Psoas muscle (tissue), 8 donors: ENCODE measurements around the gene PDCD11. TPM values are rescaled to one million over a fixed set of nuclear protein-coding genes. Genes with fewer than 3 reads are reported as not detected.

Source experiments
- ATAC-seq, 4 donors: fragments of 200-7000 bp; cut with Tn5 transposase; one replicate each; pipeline ENCODE4 v1.9.1; 2020; ENCODE audit warnings: moderate library complexity in 3 of 4, mild to moderate bottlenecking in 2 of 4
- DNase-seq, 2 donors: peaks; one replicate each; pipeline ENCODE4 v3.0.0-alpha.2; 2020
- H3K27ac ChIP-seq: fragments of 200-600 bp; one replicate; pipeline ENCODE4 v1.8.0; 2022
- H3K27me3 ChIP-seq, 3 donors: fragments of 200-600 bp in 1 of 3; one replicate each; pipeline versions ENCODE4 v1.6.1 to v1.8.0; 2013 to 2022; ENCODE audit warnings: low read length in 2 of 3, mild to moderate bottlenecking in 2 of 3, moderate library complexity in 1 of 3; ENCODE audit not compliant: insufficient read depth in 3 of 3
- H3K36me3 ChIP-seq, 2 donors: fragments of 200-600 bp in 1 of 2; one replicate each; pipeline versions ENCODE4 v1.6.1 to v1.8.0; 2013 to 2022; ENCODE audit warnings: low read depth in 1 of 2, mild to moderate bottlenecking in 1 of 2, moderate library complexity in 1 of 2; ENCODE audit not compliant: insufficient read depth in 1 of 2
- H3K4me1 ChIP-seq: fragments of 200-600 bp; one replicate; pipeline ENCODE4 v1.8.0; 2022
- H3K4me3 ChIP-seq: fragments of 200-600 bp; one replicate; pipeline ENCODE4 v1.8.0; 2022; ENCODE audit warnings: mild to moderate bottlenecking
- H3K9me3 ChIP-seq: fragments of 200-600 bp; one replicate; pipeline ENCODE4 v1.8.0; 2022
- WGBS, 3 donors: extraction: QIAGEN DNeasy Blood & Tissue Kit; methylation state at CpG; one replicate each; pipeline versions ENCODE4 v1.1.6 to v1.1.7; 2013; 5-methylcytosine and 5-hydroxymethylcytosine counted together
- intact Hi-C, 2 donors: fragments of 100-400 bp; cut with DNase I; formaldehyde crosslinking; loops; one replicate each; pipeline versions ENCODE4 v1.11.0 to v1.14.2; 2022
- polyA plus RNA-seq, 3 donors: library from polyadenylated mRNA; stranded (reverse); fragments of 200-250 nt; gene quantifications; one replicate each; pipeline ENCODE4 v1.2.3, GENCODE V29; 2013
- total RNA-seq, 4 donors: library from RNA; stranded (reverse); fragmentation: NEBNext Ultra II Directional in 2 of 4; extraction: Animal tissue kit (Norgen Biotek cat#: 25700) in 2 of 4; gene quantifications; one replicate each; pipeline versions ENCODE4 v1.2.1 to v1.2.4, GENCODE V29; 2021 to 2023
- TF ChIP-seq, protein P1 (sequence below): fragments of 200-600 bp; IDR thresholded peaks from one replicate; pipeline ENCODE4 v1.8.0; 2022; ENCODE audit warnings: antibody characterized with exemption
- donor health status: healthy with polysubstance abuse.
- donor health status: DM: no; HTN: no; CAD: no; lungs with moderate emphysema.
- donor health status: Bipolar disorder and iron deficiency.
- donor health status: healthy.
- donor health status: DM: yes; HTN: yes; CAD: no.
- donor health status: DM: no; HTN: no; CAD: no.
- donor health status: DM: no; HTN: no; CAD: no.
- donor health status: DM: yes; HTN: yes; CAD: no.

The PDCD11 gene
- total and polyA plus RNA-seq, 7 donors = 13.1 to 34.7 (median 24.1) TPM

DNA sequence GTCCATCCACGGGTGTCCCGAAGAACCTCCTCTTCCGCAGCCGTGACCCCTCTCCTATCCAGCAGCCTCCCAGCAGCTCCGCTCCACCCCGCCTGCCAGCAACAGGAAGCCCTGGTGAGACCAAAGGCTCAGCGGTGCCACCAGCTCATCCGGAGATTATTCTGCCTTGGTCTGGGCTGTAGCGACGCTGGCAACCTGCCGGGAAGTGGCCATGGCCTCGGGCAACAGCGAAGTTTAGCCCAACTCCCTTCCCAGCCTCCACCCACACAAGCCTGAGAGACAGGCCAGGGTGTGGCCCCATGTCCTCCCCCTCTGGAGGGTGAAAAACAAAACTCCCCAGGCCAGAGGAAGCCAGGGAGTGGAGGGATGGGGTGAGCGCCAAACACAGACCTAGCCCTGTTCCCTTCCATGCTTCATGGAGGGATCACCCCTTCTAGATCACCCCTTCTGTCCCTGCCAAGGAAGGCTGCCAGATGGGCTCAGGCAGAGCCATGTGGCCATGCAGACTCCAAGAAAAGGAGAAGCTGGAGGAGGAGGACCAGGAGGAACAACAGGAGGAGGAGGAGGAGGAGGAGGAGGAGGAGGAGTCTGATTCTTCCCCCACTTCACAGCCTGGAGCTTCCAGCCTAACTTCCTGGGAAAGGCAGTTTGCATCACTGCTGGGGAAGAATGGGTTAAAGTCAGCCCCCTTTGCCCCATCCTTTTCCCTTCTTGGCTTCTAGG, 54.8 kb downstream of the PDCD11 start:
- ATAC-seq (peak; percentile 19 to 49 (median 42)), DNase-seq (peak; percentile 77 to 85)
- Histone ChIP-seq H3K27ac (peak overlapping the region; percentile 76), H3K27me3 (peaks cover 0 to 7% (median 0%) of the 10 kb centered on the region in 3 donors), H3K4me3 (peak overlapping the region; percentile 74), H3K4me1 (peaks cover 19% of the 10 kb centered on the region), H3K9me3 (no peaks in the 10 kb centered on the region), H3K36me3 (peaks cover 7 to 35% of the 10 kb centered on the region in 2 donors)
- WGBS, 3 donors = 22 to 27% (median 22%) methylated on average over 14 of the region's 14 CpGs
- TF ChIP-seq, protein P1, sequence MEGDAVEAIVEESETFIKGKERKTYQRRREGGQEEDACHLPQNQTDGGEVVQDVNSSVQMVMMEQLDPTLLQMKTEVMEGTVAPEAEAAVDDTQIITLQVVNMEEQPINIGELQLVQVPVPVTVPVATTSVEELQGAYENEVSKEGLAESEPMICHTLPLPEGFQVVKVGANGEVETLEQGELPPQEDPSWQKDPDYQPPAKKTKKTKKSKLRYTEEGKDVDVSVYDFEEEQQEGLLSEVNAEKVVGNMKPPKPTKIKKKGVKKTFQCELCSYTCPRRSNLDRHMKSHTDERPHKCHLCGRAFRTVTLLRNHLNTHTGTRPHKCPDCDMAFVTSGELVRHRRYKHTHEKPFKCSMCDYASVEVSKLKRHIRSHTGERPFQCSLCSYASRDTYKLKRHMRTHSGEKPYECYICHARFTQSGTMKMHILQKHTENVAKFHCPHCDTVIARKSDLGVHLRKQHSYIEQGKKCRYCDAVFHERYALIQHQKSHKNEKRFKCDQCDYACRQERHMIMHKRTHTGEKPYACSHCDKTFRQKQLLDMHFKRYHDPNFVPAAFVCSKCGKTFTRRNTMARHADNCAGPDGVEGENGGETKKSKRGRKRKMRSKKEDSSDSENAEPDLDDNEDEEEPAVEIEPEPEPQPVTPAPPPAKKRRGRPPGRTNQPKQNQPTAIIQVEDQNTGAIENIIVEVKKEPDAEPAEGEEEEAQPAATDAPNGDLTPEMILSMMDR = no peak
- intact Hi-C loops = no loop called here

- TF ChIP-seq, protein P1 = no peak
- ATAC-seq (peak; percentile 38 to 66 (median 46)), DNase-seq (peak; percentile 73 to 82)
- peaks cover 6 to 28% of the 10 kb centered on the region in 2 donors for H3K36me3 ChIP-seq
- H3K9me3 ChIP-seq = no peaks in the 10 kb centered on the region
- H3K4me3 ChIP-seq = peak within 1 kb of the TSS; percentile 74
- H3K27me3 ChIP-seq = peaks cover 0 to 7% (median 0%) of the 10 kb centered on the region in 3 donors
- H3K27ac ChIP-seq = peak within 1 kb of the TSS; percentile 76
- 3 to 8% (median 4%) methylated on average over 22 to 32 of the region's 32 CpGs for WGBS, 3 donors
- intact Hi-C loops = no loop called here
- H3K4me1 ChIP-seq = peaks cover 14% of the 10 kb centered on the region
Measured at GRCh38 chr10:103451831-103452505, 55.5 kb downstream of the PDCD11 start, which contains the start of gene CALHM2. Gene CALHM2 (minus strand): TSS chr10:103452370. CDS start chr10:103449941, 2,429 bp downstream.

- Histone ChIP-seq H3K9me3 (no peaks in the 10 kb centered on the region), H3K27me3 (peaks cover 0 to 7% (median 0%) of the 10 kb centered on the region in 3 donors), H3K4me3 (peak overlapping the region; percentile 74), H3K4me1 (peaks cover 13% of the 10 kb centered on the region), H3K36me3 (peaks cover 0 to 21% of the 10 kb centered on the region in 2 donors), H3K27ac (peak overlapping the region; percentile 76)
- peak in 1 of 2 donors; percentile 39 for DNase-seq
- TF ChIP-seq, protein P1 = no peak
- 30 to 36% (median 34%) methylated on average over 24 to 27 of the region's 27 CpGs for WGBS, 3 donors
- ATAC-seq = peak in 1 of 4 donors; percentile 18
- intact Hi-C loops = no loop called here
Measured at GRCh38 chr10:103452506-103453230, 56.2 kb downstream of the PDCD11 start.

DNA sequence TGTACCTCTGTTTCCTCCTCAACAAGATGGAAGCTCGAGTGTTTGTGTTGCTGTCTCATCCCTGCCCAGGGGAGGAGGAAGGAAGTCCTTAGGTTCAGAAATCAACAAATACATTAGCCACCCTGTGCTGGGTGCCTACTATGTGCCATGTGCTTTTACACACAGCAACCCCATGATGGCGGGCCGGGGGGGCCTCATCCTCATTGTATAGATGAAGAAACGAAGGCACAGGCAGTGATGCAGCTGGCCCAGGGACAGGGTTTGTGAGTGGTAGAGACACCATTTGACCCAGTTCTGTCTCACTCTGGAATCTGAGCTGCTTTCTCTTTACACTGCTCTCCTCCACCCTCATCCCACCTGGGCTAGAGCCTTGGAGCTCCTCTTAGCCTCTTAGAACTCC, 57.6 kb downstream of the PDCD11 start:
- H3K36me3 ChIP-seq = peaks cover 0 to 8% of the 10 kb centered on the region in 2 donors
- intact Hi-C loops = no loop called here
- WGBS, 3 donors = 84 to 88% (median 85%) methylated on average over 4 of the region's 4 CpGs

More for the DNA sequence above, 57.6 kb downstream of the PDCD11 start:
- H3K4me1 ChIP-seq = peaks cover 13% of the 10 kb centered on the region
- DNase-seq (peak in 1 of 2 donors; percentile 50), ATAC-seq (no peak)
- peaks cover 0 to 7% (median 0%) of the 10 kb centered on the region in 3 donors for H3K27me3 ChIP-seq
- TF ChIP-seq, protein P1 = no peak
- H3K4me3 ChIP-seq = no peak overlapping the region
- H3K27ac ChIP-seq = no peak overlapping the region
- no peaks in the 10 kb centered on the region for H3K9me3 ChIP-seq
